ENCODE results near the gene VPS13D.
A peak's percentile ranks its signal among the peaks of the same experiment; 100 is the strongest.
"Not testable (repeated sequence)": the region's sequence is repeated elsewhere in the genome, so short reads cannot be mapped to it uniquely, and the experiment has no call there.

The VPS13D gene

DNA sequence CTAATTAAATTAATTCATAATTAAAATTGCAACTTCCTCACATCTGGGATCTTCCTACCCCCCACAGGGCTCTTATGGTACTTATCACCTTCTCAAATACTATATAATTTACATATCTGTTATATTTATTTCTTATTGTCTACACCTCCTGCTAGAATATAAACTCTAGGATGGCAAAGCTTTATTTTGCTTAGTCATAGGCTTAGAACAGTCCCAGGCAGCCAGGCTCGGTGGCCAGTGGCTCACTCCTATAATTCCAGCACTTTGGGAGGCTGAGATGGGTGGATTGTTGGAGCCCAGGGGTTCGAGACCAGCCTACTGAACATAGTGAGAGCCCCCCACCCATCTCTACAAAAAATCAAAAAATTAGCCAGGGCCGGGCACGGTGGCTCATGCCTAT is 10.0 kb upstream of the VPS13D start:
- no peaks in the 10 kb centered on the region for H3K36me3 ChIP-seq (ENCODE audit: insufficient read depth, low read length)
- no peaks in the 10 kb centered on the region for H3K4me1 ChIP-seq (ENCODE audit: insufficient read depth, low read length)
- no peaks in the 10 kb centered on the region for H3K9me3 ChIP-seq (ENCODE audit: low read length)
- H3K4me3 ChIP-seq (ENCODE audit: low read depth in 1 of 2, low read length in 2 of 2): no peak overlapping the region
- no peak overlapping the region for H3K27ac ChIP-seq (ENCODE audit: low read depth, low read length)
- no peaks in the 10 kb centered on the region for H3K27me3 ChIP-seq (ENCODE audit: control insufficient read depth in 1 of 2, insufficient read depth in 2 of 2, low read length in 2 of 2)
- H3K9ac ChIP-seq (ENCODE audit: low read length): no peak overlapping the region

- Histone ChIP-seq H3K27me3 (ENCODE audit: control insufficient read depth in 1 of 2, insufficient read depth in 2 of 2, low read length in 2 of 2) (no peaks in the 10 kb centered on the region), H3K4me1 (ENCODE audit: insufficient read depth, low read length) (no peaks in the 10 kb centered on the region), H3K27ac (ENCODE audit: low read depth, low read length) (no peak overlapping the region), H3K4me3 (ENCODE audit: low read depth in 1 of 2, low read length in 2 of 2) (no peak overlapping the region), H3K9me3 (ENCODE audit: low read length) (no peaks in the 10 kb centered on the region), H3K36me3 (ENCODE audit: insufficient read depth, low read length) (no peaks in the 10 kb centered on the region), H3K9ac (ENCODE audit: low read length) (no peak overlapping the region)
Measured at GRCh38 chr1:12220890-12221289, 8.9 kb upstream of the VPS13D start.

- not testable (repeated sequence) for H3K4me3 ChIP-seq (ENCODE audit: low read depth in 1 of 2, low read length in 2 of 2); H3K9me3 ChIP-seq (ENCODE audit: low read length); H3K4me1 ChIP-seq (ENCODE audit: insufficient read depth, low read length); H3K36me3 ChIP-seq (ENCODE audit: insufficient read depth, low read length); H3K27me3 ChIP-seq (ENCODE audit: control insufficient read depth in 1 of 2, insufficient read depth in 2 of 2, low read length in 2 of 2); H3K27ac ChIP-seq (ENCODE audit: low read depth, low read length); H3K9ac ChIP-seq (ENCODE audit: low read length)
Measured at GRCh38 chr1:12222700-12223099, 7.1 kb upstream of the VPS13D start.

GRCh38 chr1:12224092-12224491 is 5.7 kb upstream of the VPS13D start:
- not testable (repeated sequence) for H3K4me3 ChIP-seq (ENCODE audit: low read depth in 1 of 2, low read length in 2 of 2); H3K9me3 ChIP-seq (ENCODE audit: low read length); H3K9ac ChIP-seq (ENCODE audit: low read length); H3K36me3 ChIP-seq (ENCODE audit: insufficient read depth, low read length); H3K4me1 ChIP-seq (ENCODE audit: insufficient read depth, low read length); H3K27ac ChIP-seq (ENCODE audit: low read depth, low read length); H3K27me3 ChIP-seq (ENCODE audit: control insufficient read depth in 1 of 2, insufficient read depth in 2 of 2, low read length in 2 of 2)

GRCh38 chr1:12228979-12229378 is 851 bp upstream of the VPS13D start:
- H3K9me3 ChIP-seq (ENCODE audit: low read length): no peaks in the 10 kb centered on the region
- no peak overlapping the region for H3K4me3 ChIP-seq (ENCODE audit: low read depth in 1 of 2, low read length in 2 of 2)
- H3K36me3 ChIP-seq (ENCODE audit: insufficient read depth, low read length): no peaks in the 10 kb centered on the region
- no peaks in the 10 kb centered on the region for H3K27me3 ChIP-seq (ENCODE audit: control insufficient read depth in 1 of 2, insufficient read depth in 2 of 2, low read length in 2 of 2)
- no peak overlapping the region for H3K27ac ChIP-seq (ENCODE audit: low read depth, low read length)
- H3K4me1 ChIP-seq (ENCODE audit: insufficient read depth, low read length): peaks cover 7% of the 10 kb centered on the region
- H3K9ac ChIP-seq (ENCODE audit: low read length): no peak overlapping the region

- H3K36me3 ChIP-seq (ENCODE audit: insufficient read depth, low read length): no peaks in the 10 kb centered on the region
- H3K27me3 ChIP-seq (ENCODE audit: control insufficient read depth in 1 of 2, insufficient read depth in 2 of 2, low read length in 2 of 2): no peaks in the 10 kb centered on the region
- peak overlapping the region; percentile 84 to 97 for H3K4me3 ChIP-seq (ENCODE audit: low read depth in 1 of 2, low read length in 2 of 2)
- H3K27ac ChIP-seq (ENCODE audit: low read depth, low read length): no peak overlapping the region
- no peak overlapping the region for H3K9ac ChIP-seq (ENCODE audit: low read length)
- H3K9me3 ChIP-seq (ENCODE audit: low read length): no peaks in the 10 kb centered on the region
- peaks cover 7% of the 10 kb centered on the region for H3K4me1 ChIP-seq (ENCODE audit: insufficient read depth, low read length)
Measured at GRCh38 chr1:12229386-12229834, 420 bp upstream of the VPS13D start.

- H3K27me3 ChIP-seq (ENCODE audit: control insufficient read depth in 1 of 2, insufficient read depth in 2 of 2, low read length in 2 of 2): no peaks in the 10 kb centered on the region
- H3K36me3 ChIP-seq (ENCODE audit: insufficient read depth, low read length): no peaks in the 10 kb centered on the region
- H3K9ac ChIP-seq (ENCODE audit: low read length): peak overlapping the region; percentile 90
- H3K9me3 ChIP-seq (ENCODE audit: low read length): no peaks in the 10 kb centered on the region
- H3K27ac ChIP-seq (ENCODE audit: low read depth, low read length): peak overlapping the region; percentile 29
- H3K4me1 ChIP-seq (ENCODE audit: insufficient read depth, low read length): peaks cover 7% of the 10 kb centered on the region
- H3K4me3 ChIP-seq (ENCODE audit: low read depth in 1 of 2, low read length in 2 of 2): peak overlapping the region; percentile 84 to 97
Measured at GRCh38 chr1:12230549-12231275, 882 bp downstream of the VPS13D start.

DNA sequence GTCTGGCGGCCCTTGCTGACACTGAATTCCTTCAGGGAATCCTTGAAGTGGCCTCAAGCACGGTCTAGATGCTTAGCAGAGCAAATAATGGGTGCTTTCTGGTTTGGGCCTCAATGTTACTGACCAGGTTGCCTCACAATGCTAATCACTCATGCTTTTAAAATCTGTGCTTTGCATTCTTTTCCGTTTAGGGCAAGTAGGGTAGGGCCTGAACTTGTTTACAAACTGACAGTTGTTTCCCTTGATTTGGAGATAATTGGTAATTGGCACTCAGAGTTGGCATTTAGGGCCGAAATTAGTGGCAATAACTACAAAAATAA is 1.4 kb downstream of the VPS13D start:
- Histone ChIP-seq H3K4me1 (ENCODE audit: insufficient read depth, low read length) (peaks cover 7% of the 10 kb centered on the region), H3K27me3 (ENCODE audit: control insufficient read depth in 1 of 2, insufficient read depth in 2 of 2, low read length in 2 of 2) (no peaks in the 10 kb centered on the region), H3K27ac (ENCODE audit: low read depth, low read length) (peak overlapping the region; percentile 29), H3K9me3 (ENCODE audit: low read length) (no peaks in the 10 kb centered on the region), H3K36me3 (ENCODE audit: insufficient read depth, low read length) (no peaks in the 10 kb centered on the region), H3K9ac (ENCODE audit: low read length) (peak overlapping the region; percentile 90), H3K4me3 (ENCODE audit: low read depth in 1 of 2, low read length in 2 of 2) (peak overlapping the region; percentile 84 to 97)

- H3K9me3 ChIP-seq (ENCODE audit: low read length): no peaks in the 10 kb centered on the region
- H3K4me3 ChIP-seq (ENCODE audit: low read depth in 1 of 2, low read length in 2 of 2): no peak overlapping the region
- H3K27me3 ChIP-seq (ENCODE audit: control insufficient read depth in 1 of 2, insufficient read depth in 2 of 2, low read length in 2 of 2): no peaks in the 10 kb centered on the region
- no peak overlapping the region for H3K9ac ChIP-seq (ENCODE audit: low read length)
- H3K4me1 ChIP-seq (ENCODE audit: insufficient read depth, low read length): peaks cover 7% of the 10 kb centered on the region
- no peaks in the 10 kb centered on the region for H3K36me3 ChIP-seq (ENCODE audit: insufficient read depth, low read length)
- no peak overlapping the region for H3K27ac ChIP-seq (ENCODE audit: low read depth, low read length)
Measured at GRCh38 chr1:12232221-12232620, 2.4 kb downstream of the VPS13D start.

- H3K9ac ChIP-seq (ENCODE audit: low read length): no peak overlapping the region
- H3K27me3 ChIP-seq (ENCODE audit: control insufficient read depth in 1 of 2, insufficient read depth in 2 of 2, low read length in 2 of 2): no peaks in the 10 kb centered on the region
- no peaks in the 10 kb centered on the region for H3K9me3 ChIP-seq (ENCODE audit: low read length)
- H3K4me3 ChIP-seq (ENCODE audit: low read depth in 1 of 2, low read length in 2 of 2): no peak overlapping the region
- no peak overlapping the region for H3K27ac ChIP-seq (ENCODE audit: low read depth, low read length)
- H3K36me3 ChIP-seq (ENCODE audit: insufficient read depth, low read length): peaks cover 61% of the 10 kb centered on the region
- no peaks in the 10 kb centered on the region for H3K4me1 ChIP-seq (ENCODE audit: insufficient read depth, low read length)
Measured at GRCh38 chr1:12244078-12244477, 14.2 kb downstream of the VPS13D start.

- Histone ChIP-seq H3K27me3 (ENCODE audit: control insufficient read depth in 1 of 2, insufficient read depth in 2 of 2, low read length in 2 of 2) (no peaks in the 10 kb centered on the region), H3K4me1 (ENCODE audit: insufficient read depth, low read length) (no peaks in the 10 kb centered on the region), H3K9ac (ENCODE audit: low read length) (no peak overlapping the region), H3K4me3 (ENCODE audit: low read depth in 1 of 2, low read length in 2 of 2) (no peak overlapping the region), H3K36me3 (ENCODE audit: insufficient read depth, low read length) (peaks cover 66% of the 10 kb centered on the region), H3K9me3 (ENCODE audit: low read length) (no peaks in the 10 kb centered on the region), H3K27ac (ENCODE audit: low read depth, low read length) (no peak overlapping the region)
Measured at GRCh38 chr1:12244585-12244984, 14.8 kb downstream of the VPS13D start.

DNA sequence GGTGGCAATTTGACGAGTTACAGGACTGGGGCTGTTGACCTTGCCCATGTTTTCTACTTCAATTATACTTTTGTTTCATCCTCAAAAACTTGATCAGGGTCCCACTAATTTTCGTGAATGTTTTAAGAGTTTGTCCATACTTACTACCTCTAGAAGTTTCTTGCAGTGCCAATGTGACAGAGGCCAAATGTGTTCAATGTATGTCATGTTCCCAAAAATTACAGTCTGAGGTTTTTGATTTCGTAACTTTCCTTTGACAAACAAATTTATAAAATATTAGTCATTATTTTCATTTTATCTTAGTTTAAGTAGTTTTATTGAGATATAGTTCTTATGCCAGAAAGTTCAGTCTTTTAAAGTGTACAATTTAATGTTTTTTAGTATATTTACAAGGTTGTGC is 15.3 kb downstream of the VPS13D start:
- H3K36me3 ChIP-seq (ENCODE audit: insufficient read depth, low read length): peaks cover 71% of the 10 kb centered on the region
- H3K9me3 ChIP-seq (ENCODE audit: low read length): no peaks in the 10 kb centered on the region
- H3K4me3 ChIP-seq (ENCODE audit: low read depth in 1 of 2, low read length in 2 of 2): no peak overlapping the region
- H3K27ac ChIP-seq (ENCODE audit: low read depth, low read length): no peak overlapping the region
- H3K4me1 ChIP-seq (ENCODE audit: insufficient read depth, low read length): no peaks in the 10 kb centered on the region
- no peak overlapping the region for H3K9ac ChIP-seq (ENCODE audit: low read length)
- H3K27me3 ChIP-seq (ENCODE audit: control insufficient read depth in 1 of 2, insufficient read depth in 2 of 2, low read length in 2 of 2): no peaks in the 10 kb centered on the region
